Stimulated activated CD4-positive, alpha-beta T cell treated with anti-CD3 and anti-CD28 coated beads, TNF-alpha, amount 100 ng/mL, for 48 hours (primary cell): ENCODE data around the gene SIDT1.
A peak's percentile ranks its signal among the peaks of the same experiment; 100 is the strongest.

ENCODE experiments used
- DNase-seq, 3 donors: peaks; one replicate each; pipeline ENCODE4 v3.0.0-alpha.2; 2020; ENCODE audit warnings: low read depth in 3 of 3

SIDT1 gene

DNA sequence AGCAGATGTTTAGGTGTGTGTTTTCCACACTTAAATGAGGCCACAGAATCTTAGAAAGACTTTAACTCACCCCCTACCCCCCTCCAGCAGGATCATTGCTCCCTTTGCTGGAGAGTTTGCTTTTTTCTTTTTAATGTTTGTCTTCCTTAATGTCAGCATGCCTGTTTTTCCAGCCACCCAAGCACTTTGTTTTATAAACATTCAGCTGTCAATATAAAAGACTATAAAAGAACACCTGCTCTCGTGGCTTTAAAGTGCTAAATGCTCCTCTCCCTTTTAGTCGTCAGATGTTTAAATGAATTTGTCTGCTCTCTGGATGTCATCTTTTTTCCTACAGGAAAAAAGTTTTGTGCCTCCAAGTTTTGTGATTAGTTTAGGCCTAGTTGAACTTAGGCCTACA lies 61.7 kb downstream of the SIDT1 start:
- DNase-seq = no peak

DNA sequence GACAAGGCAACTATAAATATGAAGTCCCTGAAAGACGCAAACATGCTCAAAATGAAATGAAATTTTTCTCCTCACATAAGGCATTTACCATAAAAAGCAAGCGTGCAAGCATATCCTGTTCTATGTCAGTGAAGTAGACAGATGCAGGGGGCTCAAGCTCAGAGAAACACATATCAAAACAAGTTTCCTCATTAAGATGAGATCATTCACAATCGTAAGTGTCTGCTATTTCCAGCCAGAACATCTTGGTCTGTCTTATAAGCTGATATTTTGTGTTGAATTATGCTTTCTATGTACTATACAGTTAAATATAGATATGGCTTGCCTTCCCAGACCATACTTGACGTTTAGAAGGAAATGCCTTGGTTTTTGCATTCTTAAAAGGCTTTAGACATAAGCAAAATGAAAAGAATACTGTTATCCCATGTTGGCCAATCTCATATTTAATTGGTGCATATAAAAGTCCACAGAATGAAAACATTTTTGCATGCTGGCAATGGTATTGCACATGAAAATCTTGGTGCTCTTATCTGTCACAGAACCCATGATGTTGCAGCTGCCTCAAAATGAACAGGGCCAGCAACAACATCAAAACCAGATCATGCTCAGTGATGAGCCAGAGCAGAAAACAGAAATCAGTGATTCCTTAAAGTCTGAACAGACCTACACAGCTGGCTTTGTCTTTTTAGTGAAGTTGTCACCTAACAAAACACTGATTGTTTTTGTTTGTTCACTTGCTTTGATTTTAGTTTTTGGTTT lies 65.4 kb downstream of the SIDT1 start:
- no peak for DNase-seq

DNA sequence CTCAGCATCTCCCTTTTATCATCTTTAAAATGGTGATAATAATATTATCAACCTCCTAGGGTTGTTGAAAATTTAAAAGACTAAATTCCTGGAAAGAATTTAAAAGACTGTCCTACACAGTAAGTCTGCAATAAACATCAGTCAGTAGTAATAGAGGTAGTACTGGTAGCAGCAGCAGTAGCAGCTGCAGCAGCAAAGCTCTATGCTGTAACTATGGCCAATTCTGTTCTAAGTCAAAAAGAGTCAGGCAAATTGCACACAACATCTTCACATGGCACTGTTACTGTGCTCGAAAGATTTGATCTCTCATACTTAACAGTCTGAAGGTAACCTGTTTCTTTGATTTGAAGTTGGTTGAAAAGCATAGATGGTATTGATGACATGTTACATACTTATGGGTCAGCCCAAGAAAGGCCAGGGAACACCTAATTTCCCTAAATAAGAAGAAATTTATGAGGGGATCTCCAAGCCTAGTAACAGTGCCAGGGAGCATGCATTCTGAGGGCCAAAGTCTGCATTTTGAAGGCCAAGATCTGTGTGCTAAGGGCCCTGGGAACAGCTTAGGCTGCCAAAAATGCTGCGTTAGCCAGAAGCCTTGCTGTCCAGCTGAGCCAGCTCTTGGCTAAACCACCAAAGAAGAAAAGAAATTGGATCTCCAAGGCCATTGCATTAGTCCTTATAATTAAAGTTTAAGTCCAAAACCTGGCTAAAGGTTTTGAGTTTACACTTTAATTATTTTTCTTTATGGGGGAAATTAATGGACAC lies 68.2 kb downstream of the SIDT1 start:
- DNase-seq = no peak

DNA sequence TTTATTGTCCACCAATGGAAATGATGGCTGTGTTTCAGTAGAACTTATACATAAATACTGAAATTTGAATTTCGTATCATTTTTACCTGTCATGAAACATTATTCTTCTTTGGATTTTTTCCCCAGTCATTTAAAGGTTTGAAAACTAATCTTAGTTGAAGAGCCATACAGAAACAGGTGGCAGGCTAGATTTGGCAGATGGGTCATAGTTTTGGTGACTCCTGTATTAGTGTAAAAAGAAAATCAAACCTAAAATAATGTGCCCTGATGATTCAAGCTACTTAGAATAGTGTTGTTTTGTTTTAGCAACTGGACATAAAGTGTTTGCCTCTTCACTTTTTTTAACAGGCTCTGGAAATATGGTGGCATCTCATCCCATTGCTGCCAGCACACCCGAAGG lies 68.9 kb downstream of the SIDT1 start:
- DNase-seq = no peak

DNA sequence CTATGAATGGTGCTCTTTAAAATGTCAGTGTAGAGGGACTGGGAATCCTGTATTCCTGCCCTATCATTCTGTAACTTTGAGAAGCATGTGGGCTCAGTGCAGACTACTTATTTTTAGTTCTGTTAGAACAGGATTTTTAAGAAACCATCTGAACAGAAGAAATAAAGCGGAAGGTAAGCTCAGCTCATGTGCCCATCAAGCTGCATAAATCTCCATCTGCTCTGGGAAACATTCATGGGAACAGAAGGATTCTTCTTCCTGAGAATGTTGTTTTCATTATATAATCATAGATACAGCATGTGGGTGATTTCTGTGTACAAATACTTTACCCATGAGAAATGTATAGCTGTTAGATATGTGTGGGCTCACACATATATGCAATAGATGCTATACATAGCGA lies 69.9 kb downstream of the SIDT1 start:
- DNase-seq = no peak

DNA sequence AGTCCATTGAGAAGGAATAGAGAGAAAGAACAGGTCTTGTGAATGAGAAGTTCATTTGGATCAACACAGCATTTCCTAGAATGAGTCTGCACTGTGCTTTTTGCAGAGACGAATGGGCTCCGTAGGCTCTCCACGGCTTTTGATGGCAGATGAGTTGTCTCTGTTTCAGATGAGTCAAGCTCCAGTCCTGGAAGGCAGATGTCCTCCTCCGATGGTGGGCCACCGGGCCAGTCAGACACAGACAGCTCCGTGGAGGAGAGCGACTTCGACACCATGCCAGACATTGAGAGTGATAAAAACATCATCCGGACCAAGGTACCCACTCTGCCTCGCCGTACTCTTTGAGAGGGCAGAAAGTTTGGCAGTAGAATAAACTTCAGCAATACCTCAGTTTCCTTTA lies 70.5 kb downstream of the SIDT1 start:
- no peak for DNase-seq

DNA sequence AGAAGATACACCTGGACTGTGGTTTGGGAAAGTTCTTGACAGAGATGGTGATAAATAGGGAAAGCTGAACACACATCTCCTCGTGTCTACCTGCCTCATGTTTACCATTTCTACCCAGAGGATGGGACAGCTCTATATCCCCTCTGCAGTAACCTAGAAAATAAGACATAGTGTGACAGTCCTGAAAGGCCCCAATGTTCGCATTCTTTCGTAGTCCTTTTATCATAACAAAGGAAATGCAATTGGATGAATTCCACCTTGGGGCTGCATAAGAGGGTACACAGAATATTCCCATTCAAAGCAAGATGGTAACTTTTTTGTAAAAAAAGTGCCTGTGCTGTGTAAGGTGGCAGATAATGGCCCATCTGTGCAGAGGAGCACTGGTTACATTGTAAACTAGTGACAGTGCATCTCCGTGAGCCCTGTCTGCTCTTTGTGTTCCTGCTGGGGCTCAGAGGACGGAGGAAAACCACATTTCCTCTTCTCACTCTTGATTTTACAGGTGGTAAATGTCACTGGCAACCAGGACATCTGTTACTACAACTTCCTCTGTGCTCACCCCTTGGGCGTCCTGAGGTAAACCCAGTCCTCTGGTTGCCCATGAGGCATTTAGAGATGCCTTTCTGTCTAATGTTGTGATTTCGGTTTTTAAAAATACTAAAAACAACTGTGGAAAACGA lies 74.3 kb downstream of the SIDT1 start:
- DNase-seq = peak; percentile 13 to 21 (median 16)

DNA sequence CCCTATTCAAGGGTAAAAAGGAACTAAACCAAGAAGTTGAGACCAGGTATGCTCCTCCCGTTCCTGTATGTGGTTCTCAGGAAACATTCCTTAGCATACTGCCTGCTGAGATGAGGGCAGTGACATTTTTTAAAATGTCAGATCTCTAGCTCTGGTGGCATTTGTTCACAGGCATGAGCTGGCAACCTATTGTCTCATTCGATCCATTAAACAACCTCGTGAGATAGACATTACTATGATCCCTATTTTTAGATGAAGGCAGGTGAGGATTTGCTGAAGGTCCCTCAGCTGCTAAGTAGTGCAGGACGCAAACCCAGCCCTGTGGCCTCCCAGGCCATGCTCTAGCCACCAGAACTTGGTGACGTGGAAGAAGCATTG lies 74.9 kb downstream of the SIDT1 start:
- DNase-seq = no peak

DNA sequence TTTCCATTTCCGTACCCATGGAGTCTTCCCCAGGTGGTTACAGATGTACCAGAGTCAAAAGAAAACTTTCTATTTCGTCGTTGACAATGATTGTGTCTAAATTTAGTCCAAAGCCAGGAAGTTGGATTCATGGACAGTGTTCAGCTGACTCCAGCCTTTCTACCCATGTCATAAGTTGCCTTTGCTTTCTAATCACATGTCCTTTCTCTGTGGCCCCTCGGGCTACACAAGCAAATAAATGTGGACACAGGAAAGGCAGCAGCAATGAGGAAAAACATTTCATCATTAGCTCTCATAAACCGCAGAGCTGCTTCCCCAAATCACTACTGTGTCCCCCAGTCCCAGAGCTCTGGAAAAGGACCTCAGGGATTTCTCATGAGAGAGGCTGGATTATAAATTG lies 82.0 kb downstream of the SIDT1 start:
- DNase-seq = no peak

DNA sequence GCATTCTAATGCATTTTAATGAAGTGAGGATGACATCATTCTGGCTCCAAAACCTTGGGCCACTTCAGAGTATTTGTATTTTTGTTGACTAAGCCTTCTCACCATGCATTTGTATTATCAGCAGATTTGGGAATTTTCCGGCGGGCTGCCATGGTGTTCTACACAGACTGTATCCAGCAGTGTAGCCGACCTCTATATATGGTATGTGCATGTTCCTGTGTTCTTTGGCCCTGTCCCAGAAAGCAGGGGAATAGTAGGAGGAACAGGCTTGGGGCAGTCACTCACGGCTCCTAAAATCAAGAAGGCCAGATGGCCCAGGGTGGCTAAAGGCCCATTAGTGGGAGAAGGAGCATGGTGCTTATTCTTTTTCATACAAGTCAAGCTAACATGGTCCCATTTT lies 83.6 kb downstream of the SIDT1 start:
- no peak for DNase-seq

DNA sequence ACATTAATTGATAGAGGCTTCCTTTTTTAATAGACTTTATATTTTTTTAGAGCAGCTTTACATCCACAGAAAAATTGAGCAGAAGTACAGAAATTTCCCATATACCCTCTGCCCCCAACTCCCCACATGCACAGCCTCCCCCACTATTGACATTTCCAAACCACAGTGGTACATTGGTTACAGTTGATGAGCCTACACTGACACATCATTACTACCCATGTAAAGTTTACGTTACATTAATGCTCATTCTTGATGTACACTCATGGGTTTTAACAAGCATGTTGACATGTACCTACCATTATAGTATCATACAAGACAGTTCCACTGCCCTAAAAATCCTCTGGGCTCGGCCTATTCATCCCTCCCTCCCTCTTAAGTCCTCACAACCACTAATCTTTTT lies 85.4 kb downstream of the SIDT1 start:
- DNase-seq = no peak

DNA sequence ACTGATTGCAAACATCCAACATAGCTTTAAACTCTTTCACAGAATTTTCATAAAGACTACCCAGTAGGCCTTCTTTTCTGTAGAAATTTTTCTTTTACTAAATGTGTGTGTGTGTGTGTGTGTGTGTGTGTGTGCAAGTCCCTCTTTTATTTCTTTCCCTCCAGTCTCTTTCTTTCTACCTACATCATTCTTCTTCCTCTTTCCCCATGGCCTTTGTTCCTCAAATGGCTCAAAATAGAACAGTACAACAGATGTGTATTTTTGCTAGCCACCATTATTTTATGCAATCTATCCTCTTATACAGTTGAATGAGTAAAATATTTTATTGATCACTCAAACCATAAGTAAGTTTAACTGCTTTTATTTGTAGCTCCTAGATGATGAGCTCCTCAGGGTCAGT lies 87.7 kb downstream of the SIDT1 start:
- DNase-seq = no peak

DNA sequence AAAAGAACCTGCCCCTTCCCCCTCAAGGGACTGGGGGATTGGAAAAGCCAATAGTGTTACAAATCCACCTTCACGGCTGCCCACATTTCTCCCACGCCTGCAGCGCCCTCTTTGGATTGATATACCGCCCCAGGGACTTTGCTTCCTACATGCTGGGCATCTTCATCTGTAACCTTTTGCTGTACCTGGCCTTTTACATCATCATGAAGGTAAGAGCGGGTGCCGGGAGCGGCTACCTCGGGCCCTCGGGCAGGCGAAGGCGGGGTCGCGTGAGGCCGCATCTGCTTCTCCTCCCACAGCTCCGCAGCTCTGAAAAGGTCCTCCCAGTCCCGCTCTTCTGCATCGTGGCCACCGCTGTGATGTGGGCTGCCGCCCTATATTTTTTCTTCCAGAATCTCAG lies 91.0 kb downstream of the SIDT1 start:
- no peak for DNase-seq

DNA sequence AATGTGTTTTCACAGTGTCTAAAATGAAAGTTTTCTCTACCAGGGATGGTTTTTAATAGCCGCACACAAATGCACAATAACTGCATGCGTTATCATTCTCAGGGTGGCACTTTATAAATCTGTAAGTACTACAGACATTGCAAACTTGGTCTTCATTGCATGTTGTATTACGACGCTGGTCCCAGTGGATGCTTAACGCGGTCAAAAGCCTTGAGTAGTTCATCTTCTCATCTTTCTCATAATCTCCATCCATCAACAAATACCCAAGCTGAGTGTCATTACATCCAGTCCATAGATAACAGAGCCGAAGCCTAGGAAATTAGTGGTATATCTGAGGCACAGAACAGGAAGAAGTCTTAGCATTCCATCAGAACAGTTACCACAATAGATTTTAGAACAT lies 91.5 kb downstream of the SIDT1 start:
- no peak for DNase-seq

DNA sequence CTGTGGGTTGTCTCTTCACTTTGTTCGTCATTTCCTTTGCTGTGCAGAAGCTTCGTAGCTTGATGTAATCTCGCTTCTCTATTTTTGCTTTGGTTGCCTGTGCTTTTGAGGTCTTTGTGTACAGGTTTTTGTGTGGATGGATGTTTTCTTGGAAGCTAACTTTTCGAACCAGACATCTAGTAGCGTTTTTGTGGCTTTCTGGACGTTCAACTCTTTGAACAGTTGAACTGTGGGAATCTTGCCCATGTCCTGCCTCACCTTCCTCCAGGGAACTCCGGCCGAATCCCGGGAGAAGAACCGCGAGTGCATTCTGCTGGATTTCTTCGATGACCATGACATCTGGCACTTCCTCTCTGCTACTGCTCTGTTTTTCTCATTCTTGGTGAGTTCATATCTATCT lies 93.5 kb downstream of the SIDT1 start:
- no peak for DNase-seq

DNA sequence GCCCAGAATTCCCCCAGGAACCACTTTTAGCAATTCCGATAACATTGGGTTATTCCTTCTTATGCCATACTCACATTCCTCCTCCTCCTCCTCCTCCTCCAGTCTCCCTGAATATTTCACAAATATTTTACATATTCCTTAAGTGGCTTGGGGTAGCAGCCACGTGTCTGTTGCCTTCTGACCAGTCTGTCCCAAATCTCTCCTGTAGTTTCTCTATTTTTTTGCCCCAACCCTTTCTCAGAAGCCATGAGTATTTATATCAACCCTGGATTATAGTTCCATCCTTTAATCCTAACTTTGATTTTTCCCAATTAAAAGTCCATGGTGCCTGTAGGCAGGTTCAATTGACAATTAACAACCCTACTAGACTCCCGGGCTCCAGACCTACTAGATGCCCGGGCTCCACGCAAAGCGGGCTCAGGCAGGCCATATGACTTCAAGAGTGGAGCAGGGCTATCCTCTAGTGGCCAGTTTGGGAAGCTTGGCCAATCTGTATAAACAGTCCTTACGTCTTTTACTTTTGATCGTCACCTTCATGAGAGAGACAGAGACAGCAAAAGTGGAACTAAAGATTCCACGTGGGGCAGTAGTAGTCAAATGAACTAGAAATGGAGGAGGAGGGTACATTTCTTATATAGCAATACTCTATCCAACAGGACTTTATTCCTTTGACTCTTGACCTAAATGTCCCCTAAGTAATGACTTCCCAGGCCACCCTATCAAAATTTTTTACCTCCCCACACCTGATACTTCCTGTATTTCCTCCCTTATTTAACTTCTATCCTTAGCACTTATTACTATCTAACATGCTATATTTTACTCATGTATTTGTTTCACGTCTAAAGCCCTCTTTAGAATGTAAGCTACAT lies 94.4 kb downstream of the SIDT1 start:
- DNase-seq = no peak

DNA sequence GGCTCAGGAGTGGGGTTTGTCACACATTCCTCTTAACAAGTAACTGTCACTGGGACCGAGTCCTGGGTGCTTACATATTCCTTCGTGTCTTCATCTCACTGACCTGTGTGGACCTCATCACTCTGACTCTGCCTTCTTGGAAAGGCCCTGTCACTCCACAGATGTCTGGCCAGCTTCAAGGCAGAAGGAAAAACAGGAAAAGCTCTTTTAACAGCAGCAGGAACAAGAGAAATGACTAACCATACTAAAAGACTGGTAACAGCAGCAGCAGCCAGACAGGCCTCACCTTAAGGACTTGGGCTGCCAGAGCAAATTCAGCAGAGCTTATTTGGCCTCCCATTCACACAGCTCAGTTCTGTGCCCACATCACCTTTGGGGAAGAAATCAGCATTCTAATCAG lies 96.0 kb downstream of the SIDT1 start:
- no peak for DNase-seq

DNA sequence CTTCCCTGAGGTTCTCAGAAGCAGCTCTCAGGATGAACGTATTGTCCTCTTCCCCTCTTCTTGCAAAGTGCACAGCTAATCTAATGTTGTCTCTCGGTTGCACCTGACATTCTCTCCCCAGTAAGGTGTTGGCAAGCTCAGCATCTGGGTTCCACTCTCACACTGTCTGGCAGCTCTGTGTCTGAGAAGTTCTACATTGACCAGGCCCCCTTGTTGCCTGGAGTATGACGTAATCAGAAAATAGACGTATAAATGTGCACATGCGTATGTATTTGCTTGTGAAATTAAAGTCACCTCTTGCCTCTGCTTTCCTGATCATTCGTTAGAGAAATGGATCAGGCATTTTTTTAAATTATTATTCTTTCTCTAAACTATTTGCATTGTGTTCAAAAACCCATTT lies 96.4 kb downstream of the SIDT1 start:
- DNase-seq = no peak

DNA sequence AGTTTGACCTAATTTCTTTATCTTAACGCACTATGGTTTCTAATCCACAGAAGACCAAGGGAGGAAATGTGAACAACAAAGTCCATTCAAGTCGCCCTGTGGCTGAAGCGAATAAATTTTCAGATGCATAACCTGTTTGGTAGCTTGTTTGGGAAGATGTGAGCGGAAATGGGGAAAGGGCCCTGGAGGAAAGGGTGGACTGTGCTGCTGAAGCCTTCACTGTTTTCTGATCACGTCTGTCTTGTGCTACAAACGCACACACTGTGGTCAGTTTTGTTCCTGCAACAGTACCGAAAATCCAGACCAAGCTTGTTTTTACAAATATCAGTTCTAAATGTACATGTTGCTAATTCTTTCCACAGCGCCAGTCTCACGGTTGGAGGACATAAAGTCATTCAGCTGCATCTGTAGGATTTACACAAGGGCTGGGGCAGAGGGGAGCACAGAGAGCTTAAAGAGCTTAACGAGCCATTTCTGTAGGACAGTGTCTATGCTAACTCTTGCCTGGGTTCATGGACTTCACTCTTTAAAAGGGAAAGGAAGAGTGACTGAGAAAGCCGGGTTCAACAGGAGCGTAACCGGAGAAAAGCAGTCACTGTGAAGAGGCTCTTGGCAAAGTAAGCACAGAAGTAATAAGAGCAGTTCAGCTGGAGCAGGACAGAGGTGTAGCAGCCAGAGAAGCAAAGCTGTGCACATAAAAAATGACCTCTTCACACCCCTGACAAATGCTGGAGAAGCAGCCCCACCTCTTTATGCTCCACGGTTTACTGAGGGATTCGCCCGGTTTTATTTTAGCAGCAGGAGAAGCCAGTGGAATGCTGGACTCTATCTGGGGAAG lies 97.4 kb downstream of the SIDT1 start:
- DNase-seq = no peak

DNA sequence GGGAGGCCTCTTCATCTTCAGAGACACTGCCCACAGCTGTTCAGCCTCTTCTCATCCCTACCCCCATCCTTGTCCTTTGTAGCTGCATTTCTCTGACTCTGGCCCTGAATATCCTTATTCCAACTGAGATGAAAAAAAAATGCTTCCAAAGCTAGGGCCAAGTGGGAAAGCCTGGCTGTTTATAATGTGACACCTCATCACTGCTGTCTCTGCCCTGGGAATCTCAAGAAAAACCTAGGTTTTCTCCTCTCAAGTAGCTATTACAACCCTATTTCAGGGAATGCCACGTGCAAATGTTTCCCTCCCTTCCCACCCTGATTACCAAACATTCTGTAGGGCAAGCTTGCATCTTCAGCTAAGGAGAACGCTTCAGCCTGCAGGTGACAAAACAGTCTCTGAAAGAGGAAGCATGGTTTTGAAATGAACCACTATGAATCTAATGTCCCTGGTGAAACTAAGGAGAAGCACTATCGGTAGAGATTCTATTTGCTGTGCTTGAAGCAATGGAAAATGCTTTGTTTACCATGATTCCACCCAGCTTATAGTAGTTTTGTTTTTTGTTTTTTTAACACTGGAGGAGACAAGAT lies 98.7 kb downstream of the SIDT1 start:
- DNase-seq = no peak

DNA sequence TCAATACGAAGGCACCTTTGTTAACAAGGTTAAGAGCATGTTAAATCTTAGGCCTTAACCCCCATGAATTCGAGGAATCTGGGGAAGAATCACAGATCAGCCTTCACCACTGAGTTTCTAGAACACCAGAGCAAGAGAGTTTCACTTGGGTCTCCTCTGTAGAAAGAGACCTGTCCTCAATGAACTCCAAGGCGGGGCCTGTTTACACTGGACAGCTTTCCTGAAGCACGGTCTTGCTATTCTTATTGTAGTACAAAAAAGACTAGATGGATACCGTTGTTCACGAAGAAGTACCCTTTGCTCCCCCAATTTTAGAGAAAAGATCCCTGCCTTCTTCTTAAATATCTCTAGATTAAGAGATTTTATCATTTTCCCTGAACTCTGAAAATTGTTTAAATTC lies 99.2 kb downstream of the SIDT1 start:
- no peak for DNase-seq
